Colonic mucosa (tissue), 2 donors: ENCODE measurements around the gene DENND2C. TPM values are rescaled to one million over a fixed set of nuclear protein-coding genes. Genes with fewer than 3 reads are reported as not detected.

Experiments
- total RNA-seq, 2 donors: library from RNA; stranded (reverse); fragmentation: NEBNext Ultra II Directional in 1 of 2; extraction: Animal tissue kit (Norgen Biotek cat#: 25700) in 1 of 2; gene quantifications; one replicate each; pipeline ENCODE4 v1.2.1, GENCODE V29; 2021
- donor health status: DM: no; HTN: no; CAD: no.
- donor health status: DM: no; HTN: no; CAD: no.

The DENND2C gene
- total RNA-seq, 2 donors from 2014 or later, result 0.84 to 1.3 TPM

Other genes with a start within 250 kb of the DENND2C start
- gene TRIM33, start 158.8 kb downstream of the DENND2C start, total RNA-seq, result 10 to 100 TPM; 26.7 to 29.2 TPM
- 10 to 100 TPM; 31.7 to 37.0 TPM for gene BCAS2, start 88.4 kb downstream of the DENND2C start, total RNA-seq
- gene AMPD1, start 25.5 kb upstream of the DENND2C start, total RNA-seq, result 1 to 10 TPM in 1 of 2 donors, under 1 TPM in 1; 0.50 to 1.4 TPM
- gene NRAS, start 46.7 kb upstream of the DENND2C start, total RNA-seq, result 10 to 100 TPM; 40.6 to 54.8 TPM
- 100 to 1,000 TPM; 381 to 523 TPM for gene CSDE1, start 87.9 kb upstream of the DENND2C start, total RNA-seq
- gene SIKE1, start 110.6 kb upstream of the DENND2C start, total RNA-seq, result 10 to 100 TPM; 41.6 to 42.1 TPM
- not detected for gene SYCP1, start 184.8 kb upstream of the DENND2C start, total RNA-seq